T47D (cell line): Measurements from ENCODE around the gene RHPN2.
A peak's percentile ranks its signal among the peaks of the same experiment; 100 is the strongest.
"Not testable (repeated sequence)": the region's sequence is repeated elsewhere in the genome, so short reads cannot be mapped to it uniquely, and the experiment has no call there.

ENCODE experiments used
- DNase-seq, 2 experiments: peaks; one replicate each; pipeline versions ENCODE4 v3.0.0 to v3.0.0-alpha.2; 2011 to 2012; ENCODE audit warnings: low read depth in 1 of 2, low spot score in 1 of 2
- JUND ChIP-seq: IDR thresholded peaks from 2 replicates; pipeline ENCODE4 v1.6.1; 2012; ENCODE audit warnings: low read depth
- in situ Hi-C: cut with HindIII; loops from 2 replicates; pipeline ENCODE4 v1.10.0; 2016; ENCODE audit warnings: low sequenced_read_pairs, low pct_unique_long_range_greater_than_20kb

Gene RHPN2

DNA sequence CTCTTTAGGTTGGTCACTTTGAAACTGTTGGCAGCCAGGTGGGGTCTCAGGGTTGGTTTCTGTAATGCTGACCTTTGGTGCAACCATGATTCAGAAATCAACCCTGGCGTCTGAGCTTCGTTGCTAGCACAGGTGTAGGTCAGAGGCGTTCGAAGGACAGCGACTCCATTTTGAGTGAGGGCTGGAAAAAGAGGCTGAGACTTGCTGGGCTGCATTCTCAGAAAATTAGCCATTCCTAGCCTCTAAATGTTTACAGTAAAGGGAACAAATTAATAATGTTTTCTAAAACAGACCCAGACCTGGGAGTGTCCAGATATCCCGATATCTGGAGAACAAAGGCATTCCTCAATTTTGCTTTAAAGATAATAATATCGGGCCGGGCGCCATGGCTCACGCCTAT lies 29.2 kb downstream of the RHPN2 start:
- TF ChIP-seq JUND: no peak
- DNase-seq: no peak
- in situ Hi-C loops: no loop called here

DNA sequence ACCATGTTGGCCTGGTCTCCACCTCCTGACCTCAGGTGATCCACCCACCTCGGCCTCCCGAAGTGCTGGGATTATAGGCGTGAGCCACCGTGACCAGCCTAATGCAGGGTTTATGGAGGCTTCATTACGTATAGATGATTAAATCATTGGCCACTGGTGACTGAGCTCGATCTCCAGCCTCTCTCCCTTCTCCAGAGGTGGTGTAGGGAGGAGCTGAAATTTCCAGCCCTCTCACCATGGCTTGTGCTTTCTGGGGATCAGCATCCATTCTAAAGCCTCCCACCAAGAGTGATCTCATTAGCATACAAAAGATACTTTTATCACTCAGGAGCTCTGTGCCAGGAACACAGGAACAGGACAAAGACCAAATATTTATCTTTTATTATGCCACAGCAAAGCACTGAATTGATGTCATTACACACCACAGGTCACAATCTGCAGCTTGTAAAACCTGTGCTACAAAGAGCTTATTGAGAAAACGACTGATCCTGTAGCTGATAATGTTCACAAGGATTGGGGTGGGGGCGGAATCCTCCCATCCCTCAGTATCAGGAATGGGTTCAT lies 32.4 kb downstream of the RHPN2 start:
- DNase-seq: no peak
- TF ChIP-seq JUND: no peak
- in situ Hi-C loops: no loop called here

DNA sequence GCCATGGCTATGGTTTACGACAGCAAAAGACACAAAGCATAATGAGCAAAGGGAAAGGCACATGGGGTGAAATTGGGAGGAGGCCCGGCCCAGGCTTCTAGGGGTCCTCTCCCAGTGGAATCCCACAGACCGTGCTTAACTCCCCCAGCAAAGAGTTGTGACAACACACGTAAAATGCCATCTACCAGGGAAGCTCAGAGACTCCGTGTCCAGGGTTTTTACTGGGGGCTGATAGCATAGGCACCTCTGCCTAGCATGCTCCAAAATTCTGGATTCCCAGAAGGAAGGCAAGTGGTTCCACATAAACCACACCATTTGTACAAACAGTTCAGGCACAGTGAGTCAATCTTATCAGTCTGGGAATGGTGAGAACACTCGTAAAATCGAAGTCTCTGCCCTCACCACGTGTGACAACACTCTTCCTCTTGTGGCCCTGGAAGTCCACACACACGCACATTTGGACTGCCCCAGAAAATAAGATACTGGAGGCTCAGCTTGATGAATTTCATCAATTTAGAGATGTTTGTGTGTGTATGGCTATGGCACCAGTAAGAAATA lies 34.9 kb downstream of the RHPN2 start:
- in situ Hi-C loops: no loop called here

DNA sequence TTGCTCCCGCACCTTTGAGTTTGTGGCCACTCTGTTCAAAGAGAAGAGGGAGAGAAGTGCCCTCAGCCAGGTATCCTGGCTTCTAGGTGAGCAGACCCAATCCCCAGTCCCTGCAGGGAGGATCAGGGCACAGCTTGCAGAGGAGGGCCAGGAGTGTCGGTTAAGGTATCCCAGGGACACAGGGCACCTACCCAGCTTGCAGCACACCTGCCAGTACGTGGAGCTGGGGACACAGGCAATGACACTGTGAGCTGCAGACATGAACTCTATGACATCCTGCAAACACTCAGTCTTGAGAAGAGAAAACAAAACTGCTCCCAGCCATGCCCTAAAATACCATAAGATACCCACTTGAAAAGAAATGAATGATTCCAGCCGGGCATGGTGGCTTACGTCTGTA lies 38.1 kb downstream of the RHPN2 start:
- DNase-seq, in situ Hi-C loops: not testable (repeated sequence)

More for the DNA sequence above, 34.9 kb downstream of the RHPN2 start:
- TF ChIP-seq JUND: no peak
- DNase-seq: no peak

DNA sequence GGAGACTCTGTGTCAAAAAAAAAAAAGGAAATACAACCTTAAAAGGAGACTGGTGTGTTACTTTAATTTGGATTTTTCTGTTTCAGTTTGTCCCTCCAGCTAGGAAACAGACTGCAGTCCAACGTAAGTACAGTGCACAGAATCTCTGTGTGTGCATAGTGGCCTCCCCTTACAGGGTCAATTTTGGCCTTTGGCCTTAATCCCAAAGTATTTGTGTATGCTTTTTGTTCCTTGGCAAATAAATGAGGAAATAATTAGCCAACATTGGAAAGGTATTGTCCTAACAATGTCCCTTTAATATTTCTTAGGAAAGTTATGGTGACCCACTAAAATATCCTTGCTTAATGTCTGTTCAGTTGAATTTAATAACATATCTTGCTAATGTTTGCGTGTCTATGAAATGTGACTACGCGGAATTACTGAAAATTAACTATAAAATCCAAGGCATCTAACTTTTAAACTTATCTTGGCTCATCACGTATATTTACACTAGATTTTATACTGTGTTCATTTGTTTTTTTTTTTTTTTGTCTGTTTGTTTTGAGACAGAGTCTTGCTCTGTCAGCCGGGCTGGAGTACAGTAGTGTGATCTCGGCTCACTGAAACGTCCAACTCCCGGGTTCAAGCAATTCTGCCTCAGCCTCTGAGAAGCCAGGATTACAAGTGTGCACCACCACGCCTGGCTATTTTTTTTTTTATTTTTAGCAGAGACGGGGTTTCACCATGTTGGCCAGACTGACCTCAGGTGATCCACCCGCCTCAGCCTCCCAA lies 39.0 kb downstream of the RHPN2 start:
- in situ Hi-C loops, DNase-seq: not testable (repeated sequence)

DNA sequence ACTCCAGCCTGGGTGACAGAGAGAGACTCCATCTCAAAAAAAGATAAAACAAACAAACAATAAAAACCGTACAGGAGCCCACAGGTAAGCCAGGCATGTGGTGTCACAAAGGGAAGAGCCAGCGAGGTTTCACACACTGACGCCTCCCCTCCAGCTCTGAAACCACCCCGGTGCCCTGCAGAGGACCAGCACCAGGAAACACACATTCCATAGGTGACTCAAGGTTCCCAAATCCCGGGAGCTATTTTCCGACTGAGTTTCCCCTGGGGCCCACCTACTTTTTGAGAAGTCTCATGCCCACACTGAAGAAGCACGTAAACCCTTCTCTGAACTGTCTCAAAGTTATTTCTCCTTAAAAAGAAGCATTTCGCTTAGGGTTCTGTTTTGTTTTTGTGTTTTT lies 40.3 kb downstream of the RHPN2 start:
- DNase-seq: no peak
- TF ChIP-seq JUND: no peak
- in situ Hi-C loops: no loop called here

DNA sequence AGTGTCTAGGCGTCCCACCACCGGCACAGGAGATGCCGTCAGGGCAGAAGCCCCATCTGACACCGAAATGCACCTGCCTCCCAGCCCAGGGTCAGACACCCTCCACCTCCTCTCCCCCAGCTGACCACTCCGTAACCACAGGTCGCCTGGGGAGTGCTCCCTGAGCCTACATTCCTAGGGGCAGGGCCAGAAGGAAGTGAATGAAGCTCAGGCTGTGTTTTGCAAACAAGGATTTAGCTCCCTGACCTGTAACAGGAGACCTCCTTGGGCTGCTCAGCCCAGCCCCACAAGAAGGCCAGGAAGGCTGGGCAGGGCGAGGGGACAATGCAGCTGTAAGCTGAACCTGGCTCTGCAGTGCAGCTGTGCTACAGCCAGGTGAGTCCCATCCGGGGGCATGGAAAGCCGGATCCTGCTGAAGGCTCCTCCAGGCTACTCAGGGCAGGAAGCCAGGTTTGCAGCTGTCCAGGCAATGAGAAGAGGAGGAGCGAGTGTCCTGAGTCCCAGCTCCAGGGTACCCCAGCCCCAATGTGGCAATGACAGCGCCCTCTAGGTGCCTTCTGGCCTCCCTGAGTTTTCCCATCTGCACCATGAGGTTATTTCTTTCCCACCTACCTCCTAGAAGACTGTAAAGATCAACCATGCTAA lies 42.1 kb downstream of the RHPN2 start:
- no peak for TF ChIP-seq JUND
- DNase-seq: peak in 1 of 2 experiments; percentile 69
- in situ Hi-C loops: no loop called here

DNA sequence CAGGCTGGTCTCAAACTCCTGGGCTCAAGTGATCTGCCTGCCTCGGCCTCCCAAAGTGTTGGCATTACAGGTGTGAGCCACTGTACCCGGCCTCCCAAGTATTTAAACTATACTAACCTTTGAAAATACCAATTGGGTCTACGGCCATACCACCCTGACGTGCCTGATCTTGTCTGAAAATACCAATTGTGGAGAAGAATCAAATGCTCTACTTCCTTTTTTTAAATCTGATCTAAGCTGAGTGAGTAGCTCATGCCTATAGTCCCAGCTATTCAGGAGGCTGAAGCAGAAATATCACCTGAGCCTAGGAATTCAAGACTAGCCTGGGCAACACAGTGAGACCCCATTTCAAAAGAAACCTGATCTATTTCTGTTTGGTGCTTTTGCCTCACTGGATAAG lies 53.8 kb downstream of the RHPN2 start:
- in situ Hi-C loops: not testable (repeated sequence)

DNA sequence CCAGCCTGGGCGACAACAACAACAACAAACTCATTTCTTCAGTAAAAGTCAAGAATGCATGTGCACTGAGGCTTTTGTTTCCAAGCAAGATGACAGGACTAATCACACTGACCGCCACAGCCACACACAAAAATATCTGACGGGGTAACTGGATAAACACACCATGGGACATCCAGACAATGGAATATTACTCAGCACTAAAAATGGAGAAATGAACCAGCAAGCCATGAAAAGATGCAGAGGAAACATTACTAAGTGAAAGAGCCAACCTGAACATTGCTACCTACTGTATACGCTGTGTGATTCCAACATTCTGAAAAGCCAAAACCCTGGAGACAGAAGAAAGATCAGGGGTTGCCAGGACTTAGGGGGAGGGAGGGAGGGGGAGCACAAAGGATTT lies 56.0 kb downstream of the RHPN2 start:
- TF ChIP-seq JUND: no peak
- DNase-seq: no peak
- in situ Hi-C loops: no loop called here

More for the DNA sequence above, 53.8 kb downstream of the RHPN2 start:
- not testable (repeated sequence) for DNase-seq

DNA sequence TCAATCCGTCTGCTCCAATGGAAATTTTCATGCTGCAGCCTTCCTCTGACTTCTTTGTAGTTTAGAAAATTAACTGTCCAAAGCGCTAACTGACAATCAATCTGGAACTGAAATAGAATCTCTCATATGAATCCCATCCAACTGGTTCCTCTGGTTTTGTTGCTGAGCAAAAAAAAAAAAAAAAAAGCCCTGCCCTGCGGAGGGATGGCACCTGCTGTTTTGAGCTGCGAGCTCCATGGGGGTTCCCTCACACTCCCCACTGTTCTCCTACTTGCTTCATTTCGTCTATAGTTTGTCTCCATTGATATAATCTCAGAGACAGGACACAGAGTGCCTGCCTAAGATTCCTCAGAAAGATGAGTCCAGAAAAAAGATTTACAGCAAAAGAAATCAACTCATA lies 59.2 kb downstream of the RHPN2 start:
- TF ChIP-seq JUND: no peak
- in situ Hi-C loops: no loop called here
- peak in 1 of 2 experiments; percentile 75 for DNase-seq

DNA sequence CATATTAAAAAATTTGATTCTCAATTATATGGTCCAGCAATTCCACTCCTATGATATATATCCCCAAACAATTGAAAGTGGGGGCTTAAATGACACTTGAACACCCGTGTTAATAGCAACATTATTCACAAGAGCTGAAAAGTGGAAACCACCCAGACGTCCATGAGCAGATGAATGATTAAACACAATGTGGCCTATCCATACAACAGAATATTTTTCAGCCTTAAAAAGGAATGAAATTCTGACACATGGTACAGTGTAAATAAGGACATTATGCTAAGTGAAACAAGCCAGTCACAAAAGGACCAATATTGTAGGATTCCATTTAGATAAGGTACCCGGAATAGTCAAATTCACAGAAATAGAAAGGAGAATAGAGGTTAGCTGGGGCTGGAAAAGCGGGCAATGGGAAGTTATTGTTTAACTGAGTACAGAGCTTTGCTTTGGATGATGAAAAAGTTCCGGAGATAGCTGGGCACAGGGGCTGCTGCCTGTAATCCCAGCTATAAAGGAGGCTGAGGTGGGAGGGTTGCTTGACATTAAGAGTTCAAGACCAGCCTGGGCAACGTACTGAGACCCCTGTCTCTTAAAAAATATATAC lies 61.2 kb downstream of the RHPN2 start:
- DNase-seq, in situ Hi-C loops: not testable (repeated sequence)

DNA sequence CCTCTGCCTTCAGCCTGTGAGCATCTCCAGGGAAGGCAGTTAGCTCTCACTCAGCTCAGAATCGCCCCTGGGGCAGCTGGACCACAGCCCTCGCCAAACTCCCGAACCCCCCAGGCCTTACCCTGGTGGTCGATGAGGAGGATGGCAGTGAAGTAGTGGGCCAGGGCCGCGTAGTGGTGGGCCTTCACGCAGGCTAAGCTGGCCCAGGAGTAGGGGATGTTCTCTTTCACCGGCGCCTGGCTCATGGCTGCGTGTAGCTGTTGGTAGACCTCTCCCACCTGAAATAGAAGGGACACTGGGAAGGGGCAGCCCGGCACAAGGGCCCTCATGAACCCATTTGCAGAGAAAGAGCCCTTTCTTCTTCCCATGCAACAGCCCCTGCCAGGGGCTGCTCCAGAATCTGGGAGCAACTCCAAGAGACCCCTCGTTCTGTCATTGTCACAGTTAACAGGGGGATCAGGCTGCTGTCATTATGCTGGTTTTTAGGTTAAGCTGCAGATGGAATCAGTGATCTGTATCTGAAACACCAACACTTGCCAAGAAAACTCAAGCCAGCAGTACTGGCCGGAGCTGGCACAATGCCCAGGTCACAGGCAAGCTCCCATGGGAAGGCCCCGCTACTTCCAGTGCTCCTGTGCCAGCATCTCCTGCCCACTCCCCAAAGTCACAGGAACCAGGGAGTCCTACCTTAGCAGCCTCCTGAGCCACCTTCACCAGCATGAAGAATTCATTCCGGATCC lies 62.4 kb downstream of the RHPN2 start:
- in situ Hi-C loops, DNase-seq: not testable (repeated sequence)

DNA sequence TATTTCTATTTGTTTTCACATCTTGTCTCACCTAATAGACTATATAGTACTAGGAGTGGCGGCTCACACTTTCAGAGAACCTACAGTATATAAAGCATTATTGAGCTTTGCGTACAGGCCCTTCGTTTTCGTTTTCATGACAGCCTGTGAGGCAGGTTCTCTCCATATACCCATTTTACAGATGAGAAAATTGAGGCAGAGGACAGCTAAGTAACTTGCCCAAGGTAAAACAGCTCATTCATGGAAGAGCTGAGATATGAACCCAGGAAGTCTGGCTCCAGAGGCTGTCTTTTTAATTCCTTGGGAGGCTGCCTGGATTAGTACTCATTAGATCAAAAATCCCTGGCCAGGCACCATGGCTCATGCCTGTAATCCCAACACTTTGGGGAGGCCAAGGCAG lies 63.8 kb downstream of the RHPN2 start:
- in situ Hi-C loops: no loop called here
- no peak for TF ChIP-seq JUND

More for the DNA sequence above, 63.8 kb downstream of the RHPN2 start:
- DNase-seq: no peak
